Stimulated activated CD8-positive, alpha-beta memory T cell treated with anti-CD3 and anti-CD28 coated beads, Interleukin-4, amount 100 ng/mL, for 48 hours (primary cell): ENCODE measurements around the gene SCGB3A1.

ENCODE experiments used
- DNase-seq: peaks from one replicate; pipeline ENCODE4 v3.0.0-alpha.2; 2020

SCGB3A1 gene

GRCh38 chr5:180591311-180591887 lies at the start of gene SCGB3A1:
Gene SCGB3A1, minus strand, starts transcription at chr5:180591499. Its CDS starts 37 bp downstream, at chr5:180591462.
- no peak for DNase-seq

- DNase-seq, result no peak
These were observed 49.2 kb upstream of the SCGB3A1 start for GRCh38 chr5:180640611-180640860.

- no peak for DNase-seq
These were observed 48.7 kb upstream of the SCGB3A1 start for GRCh38 chr5:180639741-180640610.

- DNase-seq, result no peak
These were observed 48.0 kb upstream of the SCGB3A1 start for GRCh38 chr5:180639287-180639686.

- DNase-seq, result no peak
These were observed 46.8 kb upstream of the SCGB3A1 start for GRCh38 chr5:180637962-180638680.

GRCh38 chr5:180636403-180637075 lies 45.2 kb upstream of the SCGB3A1 start:
- DNase-seq, result no peak

- DNase-seq, result no peak
These were observed 44.7 kb upstream of the SCGB3A1 start for GRCh38 chr5:180636016-180636402.

- DNase-seq, result no peak
These were observed 42.2 kb upstream of the SCGB3A1 start for GRCh38 chr5:180633283-180634177.

- no peak for DNase-seq
These were observed 41.5 kb upstream of the SCGB3A1 start for GRCh38 chr5:180632768-180633167.

GRCh38 chr5:180631549-180632383 lies 40.5 kb upstream of the SCGB3A1 start:
- DNase-seq, result no peak

GRCh38 chr5:180630426-180630825 lies 39.1 kb upstream of the SCGB3A1 start:
- no peak for DNase-seq

GRCh38 chr5:180629831-180630382 lies 38.6 kb upstream of the SCGB3A1 start:
- no peak for DNase-seq

- no peak for DNase-seq
These were observed 37.8 kb upstream of the SCGB3A1 start for GRCh38 chr5:180628827-180629750.

- no peak for DNase-seq
These were observed 36.9 kb upstream of the SCGB3A1 start for GRCh38 chr5:180628211-180628610.

GRCh38 chr5:180627386-180628120 lies 36.3 kb upstream of the SCGB3A1 start:
- no peak for DNase-seq

- no peak for DNase-seq
These were observed 35.5 kb upstream of the SCGB3A1 start for GRCh38 chr5:180626661-180627385.

GRCh38 chr5:180625791-180626660 lies 34.7 kb upstream of the SCGB3A1 start:
- no peak for DNase-seq
